ENCODE measurements around the gene ME3.

GRCh38 chr11:86483610-86483939, 188.8 kb downstream of the ME3 start:
- TF ChIP-seq CTCF (conservative IDR thresholded peaks at IDR 0.05; ENCODE audit: low read length) (no peak), EZH2phosphoT487 (IDR thresholded peaks at IDR 0.05; ENCODE audit: borderline replicate concordance, low read depth, low read length) (no peak)
